Ecto neural progenitor cell (in vitro differentiated cells): Measurements from ENCODE around the gene RMND1.
A peak's percentile ranks its signal among the peaks of the same experiment; 100 is the strongest.
"Not testable (repeated sequence)": the region's sequence is repeated elsewhere in the genome, so short reads cannot be mapped to it uniquely, and the experiment has no call there.

Experiments
- DNase-seq: peaks from one replicate; pipeline ENCODE4 v3.0.0-alpha.2; 2018; ENCODE audit warnings: low spot score

The RMND1 gene, protein sequence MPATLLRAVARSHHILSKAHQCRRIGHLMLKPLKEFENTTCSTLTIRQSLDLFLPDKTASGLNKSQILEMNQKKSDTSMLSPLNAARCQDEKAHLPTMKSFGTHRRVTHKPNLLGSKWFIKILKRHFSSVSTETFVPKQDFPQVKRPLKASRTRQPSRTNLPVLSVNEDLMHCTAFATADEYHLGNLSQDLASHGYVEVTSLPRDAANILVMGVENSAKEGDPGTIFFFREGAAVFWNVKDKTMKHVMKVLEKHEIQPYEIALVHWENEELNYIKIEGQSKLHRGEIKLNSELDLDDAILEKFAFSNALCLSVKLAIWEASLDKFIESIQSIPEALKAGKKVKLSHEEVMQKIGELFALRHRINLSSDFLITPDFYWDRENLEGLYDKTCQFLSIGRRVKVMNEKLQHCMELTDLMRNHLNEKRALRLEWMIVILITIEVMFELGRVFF

DNA sequence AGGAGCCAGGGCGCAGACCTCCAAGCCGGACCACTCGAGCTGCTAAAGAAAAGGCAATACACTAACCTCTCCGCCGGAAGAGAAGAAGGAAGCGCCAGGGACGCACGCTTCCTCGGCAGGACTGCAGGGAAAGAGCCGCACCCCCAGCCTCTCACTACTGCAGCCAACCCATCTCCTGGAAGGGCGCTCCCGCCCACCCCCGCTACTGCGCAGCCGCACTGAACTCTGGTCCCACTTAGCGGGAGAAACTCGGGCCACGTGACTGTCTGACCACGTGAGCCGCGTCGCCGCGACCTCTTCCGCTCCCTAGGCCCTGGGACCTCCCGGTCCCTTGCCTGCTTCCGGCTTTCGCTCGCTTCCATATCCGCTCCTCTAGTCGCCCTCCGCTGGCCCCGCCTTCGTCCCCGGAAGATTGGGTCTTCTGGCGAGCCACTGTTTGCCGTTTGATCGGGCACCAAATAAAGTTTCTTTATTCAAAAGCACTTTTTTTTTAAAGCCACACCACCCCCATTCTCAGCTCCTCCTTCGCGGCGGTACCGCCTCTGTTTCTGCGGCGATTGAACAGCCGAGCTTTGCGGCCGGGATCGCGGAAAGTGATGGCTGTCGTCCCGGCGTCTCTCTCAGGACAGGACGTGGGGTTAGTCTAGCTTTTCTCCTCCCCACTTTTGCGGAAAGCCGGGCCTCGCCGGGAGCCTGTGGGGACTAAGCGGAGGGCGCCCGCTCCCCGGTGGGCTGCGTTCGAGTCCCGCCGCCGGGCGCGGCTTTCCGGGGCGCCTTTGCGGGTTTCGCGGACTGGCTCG, at the start of gene RMND1:
TSS of gene RMND1 (minus strand) at position 177 of the 800 bp plus-strand sequence. CDS start 6,315 bp downstream, outside the sequence.
- peak; percentile 100 for DNase-seq

DNA sequence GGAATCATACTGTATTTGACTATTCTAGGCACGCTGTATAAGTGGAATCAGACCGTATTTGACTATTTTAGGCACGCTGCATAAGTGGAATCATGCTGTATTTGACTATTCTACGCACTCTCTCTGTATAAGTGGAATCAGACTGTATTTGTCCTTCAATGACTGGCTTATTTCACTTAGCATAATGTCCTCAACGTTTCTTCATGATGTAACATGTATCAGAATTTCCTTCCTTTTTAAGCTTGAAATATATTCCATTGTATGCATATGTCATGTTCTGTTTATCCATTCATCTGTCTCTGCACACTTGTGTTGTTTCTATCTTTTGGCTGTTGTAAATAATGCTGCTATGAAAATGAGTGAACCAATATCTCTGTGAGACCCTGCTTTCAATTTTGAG, 47.6 kb upstream of the RMND1 start:
- DNase-seq, result no peak

DNA sequence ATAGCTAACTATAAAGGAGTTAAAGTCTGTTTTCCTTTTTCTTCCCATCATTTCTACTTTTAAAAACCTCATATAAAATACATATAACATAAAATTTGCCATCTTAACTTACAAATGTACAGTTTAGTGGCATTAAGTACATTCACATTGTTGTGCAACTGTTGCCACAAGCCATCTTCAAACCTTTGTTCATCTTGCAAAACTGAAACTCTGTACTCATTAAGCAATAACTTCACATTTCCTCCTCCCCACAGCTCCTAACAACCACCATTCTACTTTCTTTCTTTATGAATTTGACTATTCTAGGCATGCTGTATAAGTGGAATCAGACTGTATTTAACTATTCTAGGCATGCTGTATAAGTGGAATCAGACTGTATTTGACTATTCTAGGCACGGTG, 46.4 kb upstream of the RMND1 start:
- no peak for DNase-seq

DNA sequence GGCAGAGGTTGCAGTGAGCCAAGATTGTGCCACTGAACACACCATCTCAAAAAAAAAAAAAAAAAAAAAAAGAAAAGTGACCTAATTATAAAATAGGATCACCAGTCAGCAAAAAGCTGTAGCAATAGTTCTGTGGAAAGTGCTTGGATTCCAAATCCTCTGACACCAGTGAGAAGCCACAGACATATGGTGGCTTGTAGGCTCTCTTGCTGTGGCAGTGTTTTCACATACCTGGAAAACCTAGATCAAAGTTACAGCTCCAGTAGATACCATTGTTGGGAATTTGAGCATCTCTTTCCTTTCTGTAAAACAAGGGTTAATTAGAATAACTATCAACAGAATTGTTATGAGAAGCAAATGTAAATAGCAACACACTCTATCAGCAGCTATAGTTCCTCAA, 46.0 kb upstream of the RMND1 start:
- DNase-seq, result no peak

DNA sequence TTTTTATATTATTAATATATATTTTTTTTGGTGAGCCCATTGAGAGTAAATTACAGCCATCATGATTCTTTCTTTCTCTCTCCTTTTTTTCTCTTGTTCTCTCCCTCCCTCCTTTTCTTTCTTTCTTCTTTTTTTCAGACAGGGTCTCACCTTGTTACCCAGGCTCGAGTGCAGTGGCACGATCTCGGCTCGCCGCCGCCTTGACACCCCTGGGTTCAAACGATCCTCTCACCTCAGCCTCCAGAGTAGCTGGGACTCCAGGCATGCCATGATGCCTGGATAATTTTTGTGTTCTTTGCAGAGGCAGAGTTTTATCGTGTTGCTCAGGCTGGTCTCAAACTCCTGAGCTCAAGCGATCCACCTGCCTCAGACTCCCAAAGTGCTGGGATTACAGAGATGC, 43.5 kb upstream of the RMND1 start:
- DNase-seq, result no peak

DNA sequence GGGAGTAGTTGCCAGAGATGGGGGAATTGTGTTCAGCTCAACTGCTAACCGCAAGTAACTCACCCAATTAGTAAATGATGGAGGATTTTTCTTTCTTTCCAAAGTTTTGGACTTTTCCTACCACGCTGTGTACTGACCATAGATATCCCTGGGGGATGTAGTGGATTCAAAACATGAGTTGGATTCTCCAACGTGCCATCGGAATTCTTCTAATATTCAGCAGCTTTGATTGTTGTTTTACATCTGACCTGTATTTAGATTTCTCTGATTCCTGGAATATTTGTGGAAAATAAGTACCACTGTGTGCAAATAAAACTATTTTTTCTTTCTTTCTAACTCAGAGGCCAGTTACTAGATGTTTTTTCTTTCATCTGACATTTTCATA, 43.0 kb upstream of the RMND1 start:
- no peak for DNase-seq

DNA sequence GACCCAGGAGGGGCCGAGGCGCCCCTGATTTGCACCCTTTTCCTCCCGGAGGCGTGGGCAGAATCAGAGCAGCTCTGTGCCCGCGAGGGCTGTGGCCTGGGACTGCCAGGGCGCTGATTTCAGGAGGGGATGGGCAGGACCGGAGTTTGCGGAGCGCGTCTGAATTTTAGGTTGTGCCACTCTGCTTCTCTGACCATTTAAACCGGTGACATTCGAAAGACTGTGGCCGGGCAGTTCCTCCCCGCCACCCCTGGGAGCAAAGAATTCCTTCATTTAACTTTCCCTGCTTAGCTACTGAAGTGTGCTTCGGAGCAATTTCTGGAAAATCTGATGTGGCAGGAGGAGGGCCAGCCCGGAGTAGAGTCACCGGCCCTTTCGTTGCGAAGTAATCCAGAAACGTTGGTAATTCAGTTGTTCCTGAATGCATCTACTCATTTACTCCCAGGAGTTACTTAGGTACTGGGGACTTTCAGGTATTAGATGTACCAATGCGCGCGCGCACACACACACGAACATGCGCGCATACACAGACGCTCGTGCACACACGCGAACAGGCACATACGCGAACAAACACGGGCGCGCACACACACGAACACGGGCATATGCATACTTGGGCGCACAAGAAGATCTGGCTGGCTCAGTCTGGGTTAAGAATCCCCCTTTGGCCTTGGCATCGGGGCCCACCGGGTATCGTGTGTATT, 42.5 kb upstream of the RMND1 start:
- peak; percentile 48 for DNase-seq

DNA sequence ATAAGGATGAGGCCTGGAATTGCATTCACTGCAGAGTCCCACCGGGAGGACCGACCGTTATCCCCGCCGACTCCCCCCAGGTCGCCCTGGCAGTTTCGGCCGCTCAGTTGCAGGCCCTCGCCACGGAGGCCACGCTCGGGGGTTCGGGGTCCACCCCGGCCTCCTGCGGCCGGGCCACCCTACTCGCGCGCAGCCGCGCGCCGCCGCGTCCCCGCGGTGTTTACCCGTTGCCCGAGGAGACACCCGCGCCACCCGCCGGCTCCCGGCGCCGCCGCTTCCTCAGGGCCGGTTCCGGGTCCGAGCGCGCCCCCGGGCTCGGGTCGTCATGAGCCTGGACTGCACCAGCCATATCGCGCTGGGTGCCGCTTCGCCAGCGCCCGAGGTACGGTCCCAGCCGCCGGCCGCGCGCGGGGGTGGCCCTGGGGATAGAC, 41.9 kb upstream of the RMND1 start, which contains the start of gene CCDC170:
TSS of gene CCDC170 (plus strand) at position 214 of the 431 bp plus-strand sequence. CDS start at position 326, 112 bp downstream.
- DNase-seq, result peak; percentile 82

DNA sequence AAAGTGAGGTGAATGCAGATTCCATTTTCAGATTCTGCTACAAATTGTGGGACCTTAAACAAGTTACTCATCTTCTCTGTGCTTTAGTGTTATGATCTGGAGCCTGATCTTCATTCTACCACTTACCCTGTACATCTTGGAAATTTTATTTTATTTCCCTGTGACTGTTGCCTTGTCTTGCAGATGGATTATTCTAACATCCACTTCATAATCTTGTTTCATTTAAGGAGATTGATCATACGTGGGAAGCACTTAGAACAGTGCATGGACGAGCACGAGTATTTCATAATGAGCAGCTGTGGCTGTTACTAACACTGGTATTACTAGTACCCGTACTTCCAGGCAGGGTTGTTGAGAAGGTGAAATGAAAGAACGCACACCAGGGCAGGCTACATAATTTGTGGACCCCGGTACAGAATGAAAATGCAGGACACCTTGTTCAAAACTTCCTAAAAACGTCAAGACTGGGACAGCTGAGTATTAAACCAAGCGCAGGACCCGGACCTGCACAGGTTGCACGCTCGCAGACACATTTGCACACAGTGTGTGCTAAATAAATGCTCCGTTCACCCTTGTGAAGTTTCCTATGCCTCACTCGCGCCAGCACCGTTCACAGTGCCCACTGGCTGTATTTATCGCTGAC, 41.4 kb upstream of the RMND1 start:
- no peak for DNase-seq

DNA sequence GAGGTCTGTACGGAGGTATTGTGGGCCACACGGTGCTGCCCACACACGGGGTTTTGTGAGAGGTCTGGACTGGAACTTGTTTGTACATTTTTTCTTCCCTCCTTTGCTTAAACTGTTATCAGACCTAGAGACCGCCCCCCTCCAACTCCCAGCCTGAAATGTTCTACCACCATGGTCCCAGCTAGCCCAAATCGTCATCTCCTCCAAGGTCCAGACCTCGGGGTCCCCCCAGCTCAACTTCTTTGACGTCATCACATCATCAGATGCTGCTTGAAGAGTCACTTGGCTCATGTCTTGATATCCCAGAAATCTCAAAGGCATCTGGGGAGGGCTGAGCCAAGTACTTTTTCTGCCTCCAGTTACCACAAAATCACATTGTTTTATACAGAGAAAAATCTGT, 39.1 kb upstream of the RMND1 start:
- no peak for DNase-seq

DNA sequence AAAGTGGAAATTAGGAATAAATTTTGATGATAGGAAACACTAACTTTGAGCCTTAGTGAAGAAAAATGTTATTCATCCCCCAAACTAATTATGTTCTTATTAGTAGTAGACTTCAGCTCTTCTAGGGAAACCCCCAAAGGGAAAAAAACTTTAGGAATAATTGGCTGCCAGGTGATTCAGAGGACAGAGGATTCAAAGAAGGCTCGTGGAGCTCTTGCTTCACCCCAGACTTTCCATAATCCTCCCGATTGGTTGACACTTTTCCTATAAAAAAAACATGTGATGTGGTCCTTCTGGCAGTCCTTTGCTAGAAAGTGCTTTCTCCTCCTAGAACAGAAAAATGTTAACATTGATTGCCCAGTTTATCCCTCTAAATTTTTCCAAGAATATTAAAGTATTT, 36.3 kb upstream of the RMND1 start:
- DNase-seq, result no peak

DNA sequence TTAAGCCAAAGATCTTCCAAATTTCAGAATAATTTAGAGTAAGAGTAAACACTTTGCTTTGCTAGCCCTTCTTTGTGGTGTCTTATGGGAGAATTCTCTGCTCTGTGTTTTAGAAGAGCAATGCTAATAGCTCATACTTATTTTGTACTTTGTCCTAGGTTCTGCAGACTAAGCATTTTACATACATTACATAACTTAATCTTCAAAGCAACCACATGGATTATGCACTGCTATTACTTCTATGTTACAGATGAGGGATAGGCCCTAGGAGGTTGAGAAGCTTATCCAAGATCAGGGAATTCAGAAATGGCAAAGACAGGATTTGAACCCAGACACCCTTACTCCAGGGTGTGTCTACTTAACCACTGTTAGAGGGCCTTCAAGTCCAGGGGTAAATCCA, 32.1 kb upstream of the RMND1 start:
- DNase-seq, result no peak

DNA sequence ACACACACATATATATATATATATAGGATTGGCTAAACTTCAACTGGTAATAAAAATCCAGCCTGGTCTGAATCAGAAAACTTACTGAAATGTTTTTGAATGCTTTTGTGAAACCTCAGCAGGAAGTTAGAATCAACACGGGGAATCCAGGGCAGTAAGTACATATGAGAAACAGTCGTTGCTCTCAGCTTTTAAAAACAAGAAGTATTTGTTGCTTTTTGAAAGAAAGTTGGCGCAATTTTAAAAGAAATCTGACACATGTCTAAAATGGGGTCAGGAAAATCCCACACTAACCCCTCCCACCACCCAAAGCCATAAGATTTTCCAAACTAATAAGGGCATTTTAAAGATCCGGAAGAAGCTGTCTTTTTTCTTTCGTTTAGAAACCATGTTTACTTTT, 30.4 kb upstream of the RMND1 start:
- no peak for DNase-seq

DNA sequence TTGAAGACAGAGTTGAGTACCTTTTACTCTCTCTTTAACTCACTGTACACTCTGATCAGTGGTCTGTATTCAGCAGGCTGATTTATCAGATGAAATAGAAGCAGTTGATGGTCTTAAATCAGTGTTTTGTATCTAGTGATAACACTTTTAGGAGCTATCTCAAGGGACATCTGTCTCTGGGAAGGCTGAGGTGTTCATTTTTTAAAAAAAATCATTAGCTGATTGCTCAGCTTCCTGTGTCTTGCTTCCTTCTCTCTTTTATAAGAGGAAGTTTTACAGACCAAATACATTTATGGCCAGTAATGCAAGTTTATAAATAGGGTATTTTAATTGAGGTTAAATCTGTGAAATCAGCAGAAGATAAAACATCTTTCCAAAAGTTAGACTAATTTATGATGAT, 29.9 kb upstream of the RMND1 start:
- DNase-seq, result no peak

DNA sequence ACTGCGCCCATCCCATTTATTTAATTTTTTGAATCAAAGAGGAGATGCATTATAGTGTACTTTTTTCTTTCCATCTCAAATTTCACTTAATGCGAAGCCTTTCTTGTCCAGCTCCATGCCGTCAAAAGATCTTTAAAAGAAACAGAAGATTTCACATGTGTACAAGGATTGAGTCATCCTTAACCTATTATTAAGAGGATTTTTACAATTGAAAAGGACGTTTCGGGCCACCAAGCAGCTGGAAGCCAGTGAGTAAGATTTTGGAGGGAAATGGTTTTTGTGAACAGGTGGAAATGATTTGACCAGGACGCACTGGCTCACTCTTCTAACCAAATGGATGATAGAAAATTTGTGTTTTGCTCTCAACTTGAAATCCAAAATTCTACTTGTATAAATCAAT, 26.7 kb upstream of the RMND1 start:
- DNase-seq, result no peak

DNA sequence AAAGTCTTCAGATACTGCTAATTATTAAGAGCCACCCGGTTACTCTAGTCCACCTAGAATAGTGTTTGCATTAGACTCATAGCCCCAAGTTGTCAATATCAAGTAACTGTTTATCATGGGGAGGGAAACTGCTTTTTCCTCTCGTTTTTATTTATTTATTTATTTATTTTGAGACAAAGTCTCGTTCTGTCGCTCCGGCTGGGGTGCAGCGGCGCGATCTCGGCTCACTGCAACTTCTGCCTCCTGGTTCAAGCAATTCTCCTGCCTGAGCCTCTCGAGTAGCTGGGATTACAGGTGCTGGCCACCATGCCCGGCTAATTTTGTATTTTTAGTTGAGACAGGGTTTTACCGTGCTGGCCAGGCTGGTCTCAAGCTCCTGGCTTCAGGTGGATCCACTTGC, 25.8 kb upstream of the RMND1 start:
- no peak for DNase-seq

DNA sequence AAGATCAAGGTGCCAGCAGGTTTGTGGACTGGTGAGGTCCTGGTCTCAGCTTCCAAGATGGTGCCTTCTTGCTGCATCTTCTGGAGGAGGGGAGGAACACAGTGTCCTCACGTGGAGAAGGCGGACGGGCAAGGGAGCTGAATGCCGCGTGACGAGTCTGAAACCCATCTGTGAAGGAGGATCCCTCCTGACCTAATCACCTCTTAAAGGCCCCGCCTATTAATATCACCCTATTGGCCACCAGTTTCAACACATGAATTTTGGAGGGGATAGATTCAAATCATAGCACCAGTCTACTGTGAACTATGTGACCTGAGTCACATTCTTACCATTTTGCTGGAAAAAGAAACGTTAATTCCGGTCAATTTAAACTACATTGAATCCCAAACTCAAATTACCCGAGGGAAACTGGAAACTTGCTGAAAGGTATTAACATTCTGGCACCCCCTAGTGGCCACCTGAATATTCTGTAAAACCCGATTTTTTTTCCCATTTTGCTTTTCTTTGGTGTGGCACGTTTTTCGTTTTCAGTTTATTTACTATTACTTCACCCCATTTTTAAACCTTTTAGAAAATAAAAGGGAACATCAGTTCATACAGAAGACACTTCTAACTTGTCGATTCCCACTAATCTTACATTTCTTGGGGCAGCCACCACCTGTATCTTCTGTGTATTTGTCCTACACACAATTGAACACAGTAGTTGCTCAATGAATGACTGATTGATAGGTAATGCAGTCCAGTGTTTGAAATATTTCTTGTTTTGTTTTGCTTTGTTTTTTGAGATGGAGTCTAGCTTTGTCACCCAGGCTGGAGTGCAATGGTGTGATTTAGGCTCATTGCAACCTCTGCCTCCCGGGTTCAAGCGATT, 24.0 kb upstream of the RMND1 start:
- no peak for DNase-seq

DNA sequence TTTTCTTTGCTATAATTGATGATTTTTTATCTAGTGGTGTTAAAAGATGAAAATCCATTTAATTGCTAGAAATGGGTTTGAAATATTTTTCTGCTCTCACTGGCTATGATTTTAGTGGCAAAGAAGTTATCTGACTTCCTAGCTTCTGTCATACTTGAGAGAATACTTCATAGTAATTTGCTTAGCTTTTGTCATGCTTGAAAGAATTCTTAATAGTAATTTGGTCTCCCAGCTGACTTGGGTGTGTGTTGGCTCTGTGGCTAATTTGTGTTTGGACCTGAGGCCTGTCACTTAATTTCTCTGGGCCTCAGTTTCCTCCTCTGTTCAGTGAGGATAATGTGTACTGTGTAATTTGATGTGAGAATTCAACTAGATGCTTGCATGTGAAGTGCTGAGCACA, 12.8 kb upstream of the RMND1 start:
- no peak for DNase-seq

DNA sequence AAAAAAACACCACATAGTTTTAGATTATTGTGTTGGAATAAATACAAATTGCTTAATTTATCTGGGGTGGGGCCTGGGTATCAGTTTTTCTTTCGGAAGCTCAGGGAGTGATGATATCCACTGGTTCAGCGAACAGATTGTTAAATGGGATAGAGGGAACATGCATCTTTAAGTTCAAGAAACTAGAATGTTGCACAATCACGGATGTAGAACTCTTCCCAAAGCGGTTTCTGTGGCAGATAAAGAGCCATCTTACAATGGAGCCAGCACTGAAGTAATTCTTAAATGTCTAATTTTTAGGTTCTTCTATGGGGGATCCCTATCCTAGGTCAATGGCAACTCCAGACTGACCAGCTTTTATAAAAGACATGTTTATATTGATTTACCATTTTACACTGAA, 9.7 kb upstream of the RMND1 start:
- no peak for DNase-seq

DNA sequence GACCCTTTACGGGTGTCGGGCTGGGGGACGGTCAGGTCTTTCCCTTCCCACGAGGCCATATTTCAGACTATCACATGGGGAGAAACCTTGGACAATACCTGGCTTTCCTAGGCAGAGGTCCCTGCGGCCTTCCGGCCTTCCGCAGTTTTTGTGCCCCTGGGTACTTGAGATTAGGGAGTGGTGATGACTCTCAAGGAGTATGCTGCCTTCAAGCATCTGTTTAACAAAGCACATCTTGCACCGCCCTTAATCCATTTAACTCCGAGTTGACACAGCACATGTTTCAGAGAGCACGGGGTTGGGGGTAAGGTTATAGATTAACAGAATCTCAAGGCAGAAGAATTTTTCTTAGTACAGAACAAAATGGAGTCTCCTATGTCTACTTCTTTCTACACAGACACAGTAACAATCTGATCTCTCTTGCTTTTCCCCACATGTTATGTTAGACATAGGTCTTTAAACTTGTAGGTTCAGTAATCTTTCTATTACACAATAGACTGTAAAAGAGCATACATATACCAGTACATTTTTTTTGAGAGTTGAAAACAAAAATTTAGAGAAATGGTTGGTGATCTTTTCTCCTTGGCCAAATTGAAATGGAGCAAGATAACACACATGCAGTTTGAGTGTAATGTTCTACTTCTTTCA, 3.9 kb upstream of the RMND1 start:
- DNase-seq, result not testable (repeated sequence)
